Measurements from ENCODE around the gene FIGN.

DNA sequence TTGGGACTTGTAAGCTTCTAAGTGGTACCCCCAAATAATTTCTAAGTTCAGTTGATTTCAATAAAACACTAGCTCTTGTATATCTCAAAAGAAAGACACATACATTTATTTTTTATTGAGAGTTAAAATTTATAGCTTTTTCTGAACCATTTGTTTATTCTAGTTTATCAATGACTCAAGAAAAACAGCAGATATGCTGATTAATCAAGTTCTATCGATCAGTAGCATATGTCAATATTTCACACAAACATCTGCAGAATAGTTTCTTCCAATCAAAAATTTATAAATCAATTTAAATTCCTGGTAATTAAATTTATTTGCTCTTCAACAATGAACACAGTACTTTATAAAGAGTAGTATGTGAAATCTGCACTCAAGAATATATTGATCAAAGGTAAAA is 5.3 kb downstream of the FIGN start:
- TF ChIP-seq EZH2phosphoT487 (IDR thresholded peaks at IDR 0.05; ENCODE audit: insufficient read depth, low read depth) (no peak), EZH2 (IDR thresholded peaks at IDR 0.05; ENCODE audit: insufficient read depth, poor library complexity, severe bottlenecking) (no peak)
